ENCODE data around the gene SOX21.

The SOX21 gene

DNA sequence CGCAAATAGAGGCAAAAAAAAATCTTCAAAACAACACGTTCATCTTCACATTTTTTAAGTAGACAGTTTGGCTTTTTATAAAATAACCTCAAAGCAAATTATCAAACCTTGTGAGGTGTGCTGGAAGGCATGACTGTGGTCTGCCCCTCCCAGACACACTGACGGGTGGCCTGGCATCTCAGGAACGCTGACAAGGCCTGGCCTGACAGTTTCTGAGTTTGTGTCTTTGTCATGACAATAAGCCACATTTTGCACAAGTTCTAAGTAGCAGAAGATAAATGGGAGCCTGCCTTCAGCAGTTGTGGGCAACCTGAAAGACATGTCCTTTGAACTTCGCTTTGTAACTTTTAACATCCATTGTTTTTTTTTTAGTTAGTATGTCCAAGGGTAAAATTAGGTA lies 38.5 kb downstream of the SOX21 start:
- Histone ChIP-seq H3K9ac (ENCODE audit: low read depth, low read length) (no peak overlapping the region), H3K4me3 (ENCODE audit: low read length) (no peak overlapping the region), H3K9me3 (ENCODE audit: insufficient read depth, low read depth, low read length) (no peaks in the 10 kb centered on the region), H3K27me3 (ENCODE audit: insufficient read depth, low read length) (no peaks in the 10 kb centered on the region; the same call in 1 of the 2 replicates), H3K4me1 (ENCODE audit: insufficient read depth, low read length) (peaks cover 13% of the 10 kb centered on the region), H3K36me3 (ENCODE audit: insufficient read depth, low read length) (no peaks in the 10 kb centered on the region), H3K27ac (ENCODE audit: low read depth, low read length) (peak overlapping the region; percentile 40; the same call in 1 of the 2 replicates)
- WGBS = 38% methylated on average over 5 of the region's 5 CpGs

DNA sequence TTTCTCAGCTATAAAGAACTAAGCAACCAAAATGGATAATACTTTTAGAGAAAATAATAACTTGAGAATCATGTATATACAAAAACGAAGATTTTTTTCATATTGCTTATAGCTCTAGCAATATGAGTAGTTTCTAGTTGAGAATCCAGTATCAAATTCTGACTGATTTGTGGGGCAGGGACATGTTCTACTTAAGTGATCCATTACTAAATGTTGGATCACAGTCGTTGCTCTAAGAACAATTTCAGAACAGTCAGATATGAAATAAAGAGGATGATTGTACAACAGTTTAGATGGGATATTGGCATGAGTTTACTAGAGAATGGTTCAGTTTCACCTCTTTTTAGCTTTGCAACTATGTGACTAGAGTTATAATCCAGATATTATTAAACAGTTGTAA lies 39.9 kb downstream of the SOX21 start:
- H3K9ac ChIP-seq (ENCODE audit: low read depth, low read length) = no peak overlapping the region
- no peaks in the 10 kb centered on the region for H3K9me3 ChIP-seq (ENCODE audit: insufficient read depth, low read depth, low read length)
- H3K36me3 ChIP-seq (ENCODE audit: insufficient read depth, low read length) = no peaks in the 10 kb centered on the region
- 97% methylated on average over 2 of the region's 2 CpGs for WGBS
- no peak overlapping the region for H3K4me3 ChIP-seq (ENCODE audit: low read length)
- H3K4me1 ChIP-seq (ENCODE audit: insufficient read depth, low read length) = peaks cover 13% of the 10 kb centered on the region
- no peaks in the 10 kb centered on the region for H3K27me3 ChIP-seq (ENCODE audit: insufficient read depth, low read length)
- no peak overlapping the region for H3K27ac ChIP-seq (ENCODE audit: low read depth, low read length)

DNA sequence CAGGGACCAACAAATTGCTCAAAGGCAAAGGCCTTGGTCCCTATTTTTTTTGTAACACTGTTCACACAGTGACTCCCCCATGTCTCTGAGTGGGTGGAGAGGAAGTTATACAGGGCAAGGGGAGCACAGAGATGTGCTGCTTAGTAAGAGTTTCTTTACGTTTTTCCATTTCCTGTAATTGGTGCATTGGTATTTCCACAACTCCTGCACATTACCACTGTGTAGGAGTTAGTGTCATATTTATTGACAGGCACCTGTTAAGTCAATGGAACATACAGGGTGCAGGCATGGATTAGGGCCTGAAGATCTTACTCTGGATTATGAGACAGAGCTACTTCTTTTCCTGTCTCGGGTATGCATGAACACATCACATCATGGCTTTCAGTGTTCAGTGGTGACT lies 45.2 kb downstream of the SOX21 start:
- H3K27ac ChIP-seq (ENCODE audit: low read depth, low read length) = no peak overlapping the region
- no peaks in the 10 kb centered on the region for H3K36me3 ChIP-seq (ENCODE audit: insufficient read depth, low read length)
- WGBS = 96% methylated on average over 2 of the region's 2 CpGs
- H3K4me3 ChIP-seq (ENCODE audit: low read length) = no peak overlapping the region
- H3K9me3 ChIP-seq (ENCODE audit: insufficient read depth, low read depth, low read length) = no peaks in the 10 kb centered on the region
- no peak overlapping the region for H3K9ac ChIP-seq (ENCODE audit: low read depth, low read length)
- no peaks in the 10 kb centered on the region for H3K27me3 ChIP-seq (ENCODE audit: insufficient read depth, low read length)
- peaks cover 7% of the 10 kb centered on the region for H3K4me1 ChIP-seq (ENCODE audit: insufficient read depth, low read length)

- Histone ChIP-seq H3K27me3 (ENCODE audit: insufficient read depth, low read length) (no peaks in the 10 kb centered on the region), H3K9ac (ENCODE audit: low read depth, low read length) (no peak overlapping the region), H3K4me3 (ENCODE audit: low read length) (no peak overlapping the region), H3K9me3 (ENCODE audit: insufficient read depth, low read depth, low read length) (no peaks in the 10 kb centered on the region), H3K27ac (ENCODE audit: low read depth, low read length) (no peak overlapping the region), H3K36me3 (ENCODE audit: insufficient read depth, low read length) (no peaks in the 10 kb centered on the region), H3K4me1 (ENCODE audit: insufficient read depth, low read length) (peaks cover 18% of the 10 kb centered on the region)
- WGBS = 91% methylated on average over 7 of the region's 7 CpGs
Observed at GRCh38 chr13:94666065-94666464, 46.3 kb downstream of the SOX21 start.

GRCh38 chr13:94664889-94665288 lies 47.5 kb downstream of the SOX21 start:
- H3K4me3 ChIP-seq (ENCODE audit: low read length) = no peak overlapping the region
- H3K4me1 ChIP-seq (ENCODE audit: insufficient read depth, low read length) = peaks cover 21% of the 10 kb centered on the region
- no peaks in the 10 kb centered on the region for H3K27me3 ChIP-seq (ENCODE audit: insufficient read depth, low read length)
- 87% methylated on average over 6 of the region's 7 CpGs for WGBS
- H3K36me3 ChIP-seq (ENCODE audit: insufficient read depth, low read length) = no peaks in the 10 kb centered on the region
- no peaks in the 10 kb centered on the region for H3K9me3 ChIP-seq (ENCODE audit: insufficient read depth, low read depth, low read length)
- no peak overlapping the region for H3K27ac ChIP-seq (ENCODE audit: low read depth, low read length)
- no peak overlapping the region for H3K9ac ChIP-seq (ENCODE audit: low read depth, low read length)

- WGBS = 62% methylated on average over 12 of the region's 12 CpGs
- H3K27me3 ChIP-seq (ENCODE audit: insufficient read depth, low read length) = no peaks in the 10 kb centered on the region
- no peaks in the 10 kb centered on the region for H3K9me3 ChIP-seq (ENCODE audit: insufficient read depth, low read depth, low read length)
- no peak overlapping the region for H3K4me3 ChIP-seq (ENCODE audit: low read length)
- no peak overlapping the region for H3K27ac ChIP-seq (ENCODE audit: low read depth, low read length)
- peaks cover 21% of the 10 kb centered on the region for H3K4me1 ChIP-seq (ENCODE audit: insufficient read depth, low read length)
- H3K9ac ChIP-seq (ENCODE audit: low read depth, low read length) = no peak overlapping the region
- H3K36me3 ChIP-seq (ENCODE audit: insufficient read depth, low read length) = no peaks in the 10 kb centered on the region
Observed at GRCh38 chr13:94662274-94662945, 49.9 kb downstream of the SOX21 start.

DNA sequence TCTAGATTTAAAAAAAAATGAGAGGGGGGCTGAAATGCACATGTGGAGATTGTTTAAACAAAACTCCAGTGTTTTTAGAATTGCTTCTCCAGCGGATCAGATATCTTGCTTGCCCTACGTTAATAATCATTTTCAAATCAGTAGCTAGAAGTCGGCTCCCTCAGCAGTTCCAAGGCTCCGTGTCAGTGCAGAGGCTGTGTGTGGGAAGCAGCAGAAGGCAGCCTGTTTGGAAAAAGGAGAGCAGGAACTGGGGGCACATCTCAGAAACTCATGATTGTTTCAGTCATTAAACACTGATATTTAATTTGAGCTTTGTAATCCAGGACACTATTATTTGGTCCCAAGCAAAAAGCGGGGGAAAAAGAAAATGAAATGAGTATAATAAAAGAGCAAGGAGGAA lies 50.9 kb downstream of the SOX21 start:
- H3K27ac ChIP-seq (ENCODE audit: low read depth, low read length) = no peak overlapping the region
- no peaks in the 10 kb centered on the region for H3K27me3 ChIP-seq (ENCODE audit: insufficient read depth, low read length)
- no peak overlapping the region for H3K4me3 ChIP-seq (ENCODE audit: low read length)
- no peak overlapping the region for H3K9ac ChIP-seq (ENCODE audit: low read depth, low read length)
- H3K36me3 ChIP-seq (ENCODE audit: insufficient read depth, low read length) = no peaks in the 10 kb centered on the region
- no peaks in the 10 kb centered on the region for H3K9me3 ChIP-seq (ENCODE audit: insufficient read depth, low read depth, low read length)
- WGBS = 77% methylated on average over 5 of the region's 5 CpGs
- peaks cover 28% of the 10 kb centered on the region for H3K4me1 ChIP-seq (ENCODE audit: insufficient read depth, low read length)

DNA sequence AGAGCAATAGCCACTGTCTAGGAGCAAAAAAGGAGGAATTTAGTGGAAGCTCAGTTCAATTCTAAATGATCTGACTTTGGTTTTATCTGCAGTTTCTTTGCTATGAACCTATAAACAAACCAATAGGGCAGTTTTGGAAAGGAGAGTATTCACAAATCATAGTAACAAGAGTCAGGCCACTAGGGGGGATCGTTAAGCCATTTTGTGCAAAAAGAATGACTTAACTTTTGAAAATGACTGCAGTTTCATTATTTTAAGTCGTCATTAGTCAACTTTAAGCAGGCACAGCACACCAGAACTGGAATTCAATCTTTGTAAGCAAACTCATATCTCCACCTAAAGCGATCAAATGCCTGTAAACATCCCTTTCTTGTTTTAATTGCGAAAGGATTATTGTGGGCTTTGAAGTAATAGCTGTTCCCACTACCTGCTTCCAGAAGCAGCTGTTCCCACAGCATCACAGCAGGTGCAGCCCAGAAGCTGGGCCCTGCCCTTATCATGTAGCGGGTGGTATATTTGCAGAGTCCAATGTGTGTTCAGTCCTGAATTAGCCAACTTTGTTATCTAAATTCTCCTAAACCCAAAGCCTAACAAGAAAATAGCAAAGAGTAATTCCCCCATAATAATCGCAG lies 51.5 kb downstream of the SOX21 start:
- no peaks in the 10 kb centered on the region for H3K27me3 ChIP-seq (ENCODE audit: insufficient read depth, low read length)
- 51% methylated on average over 6 of the region's 6 CpGs for WGBS

More for the DNA sequence above, 51.5 kb downstream of the SOX21 start:
- peaks cover 28% of the 10 kb centered on the region for H3K4me1 ChIP-seq (ENCODE audit: insufficient read depth, low read length)
- no peak overlapping the region for H3K9ac ChIP-seq (ENCODE audit: low read depth, low read length)
- H3K4me3 ChIP-seq (ENCODE audit: low read length) = no peak overlapping the region
- no peak overlapping the region for H3K27ac ChIP-seq (ENCODE audit: low read depth, low read length)
- no peaks in the 10 kb centered on the region for H3K36me3 ChIP-seq (ENCODE audit: insufficient read depth, low read length)
- H3K9me3 ChIP-seq (ENCODE audit: insufficient read depth, low read depth, low read length) = no peaks in the 10 kb centered on the region

Data from HUES64 (cell line).